Neural progenitor cell (in vitro differentiated cells): ENCODE data around the gene CREBBP.

Source experiments
- EZH2 ChIP-seq: fragments of 200-600 bp; sonication (generic); IDR thresholded peaks from 2 replicates; pipeline ENCODE4 v1.6.1; 2017; ENCODE audit warnings: antibody characterized with exemption, mild to moderate bottlenecking, moderate library complexity
- EZH2phosphoT487 ChIP-seq: fragments of 200-600 bp; sonication (generic); IDR thresholded peaks from 2 replicates; pipeline ENCODE4 v1.6.1; 2017; ENCODE audit warnings: antibody characterized with exemption
- TF ChIP-seq, protein P1 (sequence below): fragments of 200-600 bp; sonication (generic); IDR thresholded peaks from 2 replicates; pipeline ENCODE4 v1.5.1; 2017; ENCODE audit warnings: antibody characterized with exemption, mild to moderate bottlenecking

DNA sequence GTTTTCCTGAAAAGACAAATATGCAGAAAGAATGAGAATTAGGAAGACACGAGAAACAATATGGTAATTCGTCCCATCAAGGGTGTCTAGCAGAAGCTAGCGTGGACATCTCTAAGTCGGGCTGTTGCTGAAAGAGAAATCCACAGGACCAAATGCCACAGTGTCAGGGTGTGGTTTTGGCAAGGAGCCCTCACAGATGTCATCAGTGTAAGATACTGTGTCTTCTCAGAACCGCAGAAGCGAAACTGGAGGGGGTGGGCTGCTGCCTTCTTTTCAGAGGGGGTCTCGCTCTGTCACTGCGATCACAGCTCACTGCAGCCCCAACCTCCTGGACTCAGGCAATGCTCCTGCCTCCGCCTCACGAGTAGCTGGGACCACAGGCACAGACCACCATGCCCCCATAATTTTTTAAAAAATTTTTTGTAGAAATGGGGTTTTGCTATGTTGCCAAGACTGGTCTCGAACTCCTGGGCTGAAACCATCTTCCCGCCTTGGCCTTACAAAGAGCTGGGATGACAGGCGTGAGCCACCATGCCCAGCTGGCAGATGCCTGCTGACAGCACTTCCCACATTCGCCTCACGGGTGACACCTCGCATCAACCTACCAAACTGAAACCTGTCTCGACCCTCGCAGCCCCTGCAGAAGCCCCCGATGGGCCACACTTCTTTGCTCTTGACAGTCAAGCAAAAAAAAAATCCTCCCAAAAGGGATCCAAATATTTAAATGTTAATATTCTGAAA lies 189.4 kb downstream of the CREBBP start:
- TF ChIP-seq, protein P1, sequence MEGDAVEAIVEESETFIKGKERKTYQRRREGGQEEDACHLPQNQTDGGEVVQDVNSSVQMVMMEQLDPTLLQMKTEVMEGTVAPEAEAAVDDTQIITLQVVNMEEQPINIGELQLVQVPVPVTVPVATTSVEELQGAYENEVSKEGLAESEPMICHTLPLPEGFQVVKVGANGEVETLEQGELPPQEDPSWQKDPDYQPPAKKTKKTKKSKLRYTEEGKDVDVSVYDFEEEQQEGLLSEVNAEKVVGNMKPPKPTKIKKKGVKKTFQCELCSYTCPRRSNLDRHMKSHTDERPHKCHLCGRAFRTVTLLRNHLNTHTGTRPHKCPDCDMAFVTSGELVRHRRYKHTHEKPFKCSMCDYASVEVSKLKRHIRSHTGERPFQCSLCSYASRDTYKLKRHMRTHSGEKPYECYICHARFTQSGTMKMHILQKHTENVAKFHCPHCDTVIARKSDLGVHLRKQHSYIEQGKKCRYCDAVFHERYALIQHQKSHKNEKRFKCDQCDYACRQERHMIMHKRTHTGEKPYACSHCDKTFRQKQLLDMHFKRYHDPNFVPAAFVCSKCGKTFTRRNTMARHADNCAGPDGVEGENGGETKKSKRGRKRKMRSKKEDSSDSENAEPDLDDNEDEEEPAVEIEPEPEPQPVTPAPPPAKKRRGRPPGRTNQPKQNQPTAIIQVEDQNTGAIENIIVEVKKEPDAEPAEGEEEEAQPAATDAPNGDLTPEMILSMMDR = no peak
- TF ChIP-seq EZH2 = no peak
- no peak for TF ChIP-seq EZH2phosphoT487
